ENCODE data around the gene DUS1L.

The DUS1L gene

GRCh38 chr17:82055023-82055964, 10.3 kb downstream of the DUS1L start:
- no peak for DNase-seq (ENCODE audit: low read depth in 2 of 2)

GRCh38 chr17:82054351-82055022, 11.1 kb downstream of the DUS1L start:
- DNase-seq (ENCODE audit: low read depth in 2 of 2): no peak

GRCh38 chr17:82053556-82054263, 11.9 kb downstream of the DUS1L start:
- no peak for DNase-seq (ENCODE audit: low read depth in 2 of 2)

GRCh38 chr17:82053130-82053529, 12.5 kb downstream of the DUS1L start:
- DNase-seq (ENCODE audit: low read depth in 2 of 2): no peak

GRCh38 chr17:82052638-82053059, 13.0 kb downstream of the DUS1L start:
- no peak for DNase-seq (ENCODE audit: low read depth in 2 of 2)

- DNase-seq (ENCODE audit: low read depth in 2 of 2): no peak
Measured at GRCh38 chr17:82051776-82052637, 13.6 kb downstream of the DUS1L start, which contains the start of the genes GPS1 and RFNG. Gene GPS1, plus strand, starts transcription at chr17:82051898. Its CDS starts 34 bp downstream, at chr17:82051932. Gene RFNG, minus strand, starts transcription at chr17:82051811. Its CDS starts 45 bp downstream, at chr17:82051766.

GRCh38 chr17:82050761-82051641, 14.6 kb downstream of the DUS1L start:
- DNase-seq (ENCODE audit: low read depth in 2 of 2): no peak

GRCh38 chr17:82050152-82050760, 15.3 kb downstream of the DUS1L start:
- no peak for DNase-seq (ENCODE audit: low read depth in 2 of 2)

GRCh38 chr17:82049521-82049971, 16.1 kb downstream of the DUS1L start:
- no peak for DNase-seq (ENCODE audit: low read depth in 2 of 2)

- no peak for DNase-seq (ENCODE audit: low read depth in 2 of 2)
Measured at GRCh38 chr17:82049106-82049505, 16.5 kb downstream of the DUS1L start.

GRCh38 chr17:82048571-82048971, 17.0 kb downstream of the DUS1L start:
- no peak for DNase-seq (ENCODE audit: low read depth in 2 of 2)

GRCh38 chr17:82047914-82048570, 17.6 kb downstream of the DUS1L start:
- no peak for DNase-seq (ENCODE audit: low read depth in 2 of 2)

- DNase-seq (ENCODE audit: low read depth in 2 of 2): no peak
Measured at GRCh38 chr17:82047379-82047778, 18.2 kb downstream of the DUS1L start.

- DNase-seq (ENCODE audit: low read depth in 2 of 2): no peak
Measured at GRCh38 chr17:82046903-82047302, 18.7 kb downstream of the DUS1L start.

GRCh38 chr17:82045936-82046484, 19.6 kb downstream of the DUS1L start:
- DNase-seq (ENCODE audit: low read depth in 2 of 2): no peak

- no peak for DNase-seq (ENCODE audit: low read depth in 2 of 2)
Measured at GRCh38 chr17:82043507-82043906, 22.1 kb downstream of the DUS1L start.

GRCh38 chr17:82042649-82043048, 23.0 kb downstream of the DUS1L start:
- DNase-seq (ENCODE audit: low read depth in 2 of 2): no peak

- DNase-seq (ENCODE audit: low read depth in 2 of 2): no peak
Measured at GRCh38 chr17:82041144-82041814, 24.3 kb downstream of the DUS1L start.

All from fibroblast of skin of left quadriceps (primary cell).